ENCODE data around the gene ARX. TPM values are rescaled to one million over a fixed set of nuclear protein-coding genes. Genes with fewer than 3 reads are reported as not detected.

Gene ARX
- total and polyA plus RNA-seq, 2 of the 8 experiments (the other 6 are each of a cell fraction or from before 2014, with no cell fraction given), result not detected

GRCh38 chrX:24961809-24962208 lies 54.0 kb downstream of the ARX start (continued):
- TF ChIP-seq ATF2 (IDR thresholded peaks at IDR 0.05; ENCODE audit: low read length) (no peak), SP4 (IDR thresholded peaks at IDR 0.05; ENCODE audit: low read length) (no peak)
